GM19328 (cell line): ENCODE measurements around the gene DNAJC5.
A peak's percentile ranks its signal among the peaks of the same experiment; 100 is the strongest.
"Not testable (repeated sequence)": the region's sequence is repeated elsewhere in the genome, so short reads cannot be mapped to it uniquely, and the experiment has no call there.

ENCODE experiments used
- ATAC-seq: cut with Tn5 transposase; IDR thresholded peaks from one replicate; pipeline ENCODE4 v1.9.1; 2021; ENCODE audit warnings: mild to moderate bottlenecking, moderate library complexity; ENCODE audit not compliant: unreplicated experiment

The DNAJC5 gene

GRCh38 chr20:63894358-63895201, at the start of gene DNAJC5:
TSS of gene DNAJC5 (plus strand) at chr20:63895126. CDS start at chr20:63928346, 33,220 bp downstream.
- ATAC-seq, result peak; percentile 77

DNA sequence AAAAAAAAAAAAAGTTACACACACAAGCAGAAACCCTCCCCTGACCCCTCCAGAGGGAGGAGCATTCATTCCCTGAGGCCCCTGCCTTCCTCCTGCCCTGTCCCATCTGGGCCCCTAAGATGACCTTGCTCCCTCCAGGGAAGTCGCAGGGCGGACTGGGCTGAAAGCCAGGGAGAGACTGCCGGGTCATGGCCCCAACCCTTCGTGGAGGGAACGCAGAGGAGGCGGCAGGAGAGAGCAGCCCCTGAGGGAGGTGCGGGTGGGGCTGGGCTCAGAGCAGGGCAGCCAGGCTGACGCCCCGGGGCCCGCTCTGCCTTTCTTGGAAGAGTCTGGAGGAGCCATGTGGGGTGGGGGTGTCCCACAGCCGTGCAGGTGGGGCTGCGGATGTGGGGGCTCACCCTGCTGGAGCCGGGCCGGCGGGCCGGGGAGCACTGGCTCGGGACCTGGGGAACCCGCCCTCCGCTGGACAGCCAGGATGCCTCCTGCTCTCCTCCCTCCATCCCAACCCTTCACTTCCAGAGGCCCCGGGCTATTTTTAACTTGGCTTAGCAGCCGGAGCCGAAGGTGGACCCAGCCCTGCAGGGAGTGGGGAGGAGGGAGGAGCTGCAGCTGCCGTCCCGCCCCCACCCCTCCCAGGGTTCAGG, 48.7 kb upstream of the DNAJC5 start:
- ATAC-seq, result no peak

- ATAC-seq, result no peak
Measured at GRCh38 chr20:63846888-63847236, 48.1 kb upstream of the DNAJC5 start.

- no peak for ATAC-seq
Measured at GRCh38 chr20:63847237-63848002, 47.5 kb upstream of the DNAJC5 start.

DNA sequence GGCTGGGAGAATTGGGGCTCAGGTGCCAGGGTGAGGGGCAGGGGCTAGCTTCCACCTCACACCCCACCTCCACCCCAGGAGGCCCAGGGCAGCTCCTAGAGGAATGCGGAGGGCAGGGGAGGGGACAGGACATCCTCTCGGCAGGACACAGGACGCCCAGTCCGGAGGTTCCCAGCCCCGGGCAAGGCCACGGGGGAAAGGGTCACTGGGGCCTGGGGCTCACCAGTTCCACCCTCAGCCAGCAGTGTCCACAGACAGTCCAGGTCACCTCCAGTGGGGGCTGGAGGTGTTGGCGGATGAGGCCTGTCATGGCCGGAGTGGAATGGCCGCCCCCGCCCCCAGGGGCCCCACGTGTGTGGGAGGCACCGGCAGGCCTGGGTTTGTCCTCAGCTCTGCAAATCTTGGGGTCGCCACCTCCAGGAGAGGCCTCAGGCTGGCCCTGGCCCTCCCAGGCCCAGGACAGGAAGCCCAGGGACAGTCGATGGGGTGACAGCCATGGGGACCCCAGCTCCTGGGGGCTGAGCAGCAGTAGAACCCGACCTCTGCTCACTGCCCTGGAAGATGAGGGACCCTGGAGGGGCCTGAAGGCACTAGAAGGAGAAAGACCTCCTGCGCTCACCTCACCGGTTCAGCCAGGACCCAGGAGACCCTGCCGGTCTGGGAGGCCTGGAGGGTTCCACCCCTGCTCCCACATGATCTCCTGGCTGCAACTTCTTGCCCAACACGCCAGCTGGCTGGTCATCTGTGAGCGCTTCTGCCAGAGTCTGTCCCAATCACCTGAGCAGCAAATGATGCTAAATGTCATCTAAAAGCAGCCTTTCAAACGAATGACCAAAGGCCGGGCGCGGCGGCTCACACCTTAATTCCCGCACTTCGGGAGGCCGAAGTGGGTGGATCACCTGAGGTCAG, 46.7 kb upstream of the DNAJC5 start:
- ATAC-seq, result no peak

GRCh38 chr20:63850689-63851547, 44.0 kb upstream of the DNAJC5 start:
- ATAC-seq, result peak; percentile 55

DNA sequence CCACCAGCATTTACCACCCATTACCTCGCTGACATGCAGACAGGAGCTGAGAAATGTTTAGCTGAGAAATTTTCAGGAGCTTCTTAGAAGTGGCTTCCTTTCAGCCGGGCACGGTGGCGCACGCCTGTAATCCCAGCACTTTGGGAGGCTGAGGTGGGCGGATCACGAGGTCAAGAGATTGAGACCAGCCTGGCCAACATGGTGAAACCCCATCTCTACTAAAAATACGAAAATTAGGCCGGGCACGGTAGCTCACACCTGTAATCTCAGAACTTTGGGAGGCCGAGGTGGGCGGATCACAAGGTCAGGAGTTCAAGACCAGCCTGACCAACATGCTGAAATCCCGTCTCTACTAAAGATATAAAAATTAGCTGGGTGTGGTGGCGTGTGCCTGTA, 43.4 kb upstream of the DNAJC5 start:
- not testable (repeated sequence) for ATAC-seq

- ATAC-seq, result not testable (repeated sequence)
Measured at GRCh38 chr20:63853733-63854068, 41.2 kb upstream of the DNAJC5 start.

DNA sequence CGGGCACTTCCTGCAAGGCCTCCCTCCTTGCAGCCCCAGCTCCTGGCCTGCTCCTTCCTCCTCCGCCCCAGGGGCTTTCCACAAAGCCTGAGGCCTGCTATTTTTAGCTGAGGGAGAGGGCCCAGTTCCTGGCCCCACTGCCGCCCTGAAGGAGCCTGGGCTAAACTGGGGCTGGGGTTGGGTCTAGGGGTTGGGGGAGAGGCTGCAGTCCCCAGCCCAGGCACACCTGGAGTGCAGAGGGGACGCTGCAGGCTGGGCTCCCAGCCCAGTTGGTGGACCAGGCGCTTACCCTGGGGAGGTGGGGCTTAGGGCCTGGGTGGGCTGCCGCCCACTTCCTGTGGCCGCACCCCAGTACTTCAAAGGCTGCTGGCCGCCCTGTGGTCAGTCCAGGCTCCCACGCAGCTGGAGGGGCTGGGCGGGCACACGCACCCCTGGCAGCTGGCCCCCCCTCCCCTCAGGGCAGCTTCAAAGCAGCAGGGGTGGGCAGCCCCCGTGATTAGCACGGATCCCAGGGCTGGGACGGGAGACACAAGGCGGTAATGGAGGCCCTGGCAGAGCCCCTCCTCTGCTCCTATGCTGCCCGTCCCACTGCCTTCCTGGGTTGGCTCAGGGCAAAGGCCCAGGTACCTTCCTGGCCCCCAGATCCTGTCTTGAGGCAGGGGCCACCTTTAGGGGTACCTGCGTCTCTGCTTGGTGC, 40.7 kb upstream of the DNAJC5 start:
- ATAC-seq, result no peak

DNA sequence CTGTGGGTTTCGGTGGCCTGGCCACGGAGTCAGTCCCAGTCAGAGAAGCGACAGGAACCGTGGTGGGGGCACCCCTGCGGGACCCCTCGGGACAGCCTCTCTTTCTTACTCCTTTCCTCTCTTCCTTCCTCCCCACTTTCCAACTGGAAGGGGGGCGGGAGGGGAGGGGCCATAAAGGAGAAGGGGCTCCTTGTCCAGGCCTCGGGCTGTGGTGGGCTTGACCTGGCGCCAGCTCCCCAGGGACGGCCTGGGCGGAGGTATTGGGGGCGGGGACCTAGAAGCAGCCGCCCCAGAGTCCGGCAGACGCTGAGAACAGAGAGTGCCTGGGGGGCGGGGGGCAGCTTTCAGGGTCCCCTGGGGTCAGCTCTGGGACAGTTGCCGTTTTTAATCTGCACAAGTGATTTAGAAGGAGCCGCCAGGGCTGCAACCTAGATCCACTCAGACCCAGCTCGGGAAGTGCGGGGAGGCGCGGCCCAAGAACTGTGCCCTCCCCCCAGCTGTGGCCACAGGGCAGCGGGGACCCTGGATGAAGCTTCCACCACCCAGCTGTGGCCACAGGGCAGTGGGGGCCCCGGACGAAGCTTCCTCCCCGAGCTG, 40.1 kb upstream of the DNAJC5 start:
- no peak for ATAC-seq

- ATAC-seq, result no peak
Measured at GRCh38 chr20:63855363-63856097, 39.4 kb upstream of the DNAJC5 start.

DNA sequence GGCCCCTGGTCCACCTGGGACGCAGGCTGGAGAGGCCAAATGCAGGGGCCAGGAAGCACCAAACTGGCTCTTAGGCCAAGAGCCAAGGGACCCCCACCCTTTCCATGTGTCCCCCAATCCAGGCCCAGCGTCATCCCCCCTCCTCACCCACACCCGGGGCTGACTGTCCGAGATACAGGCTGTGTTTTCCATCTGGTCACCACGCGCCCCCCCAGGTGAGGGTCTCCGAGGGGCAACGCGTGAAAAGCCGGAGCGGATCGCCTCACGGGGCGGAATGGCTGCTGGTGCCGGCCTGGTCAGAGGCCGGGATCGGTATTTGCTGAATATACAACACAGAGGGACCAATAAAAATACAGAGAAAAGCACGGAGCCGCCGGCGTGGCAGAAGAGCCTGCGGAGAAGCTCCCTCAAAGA, 38.8 kb upstream of the DNAJC5 start:
- ATAC-seq, result no peak

- no peak for ATAC-seq
Measured at GRCh38 chr20:63857764-63858392, 37.0 kb upstream of the DNAJC5 start.

DNA sequence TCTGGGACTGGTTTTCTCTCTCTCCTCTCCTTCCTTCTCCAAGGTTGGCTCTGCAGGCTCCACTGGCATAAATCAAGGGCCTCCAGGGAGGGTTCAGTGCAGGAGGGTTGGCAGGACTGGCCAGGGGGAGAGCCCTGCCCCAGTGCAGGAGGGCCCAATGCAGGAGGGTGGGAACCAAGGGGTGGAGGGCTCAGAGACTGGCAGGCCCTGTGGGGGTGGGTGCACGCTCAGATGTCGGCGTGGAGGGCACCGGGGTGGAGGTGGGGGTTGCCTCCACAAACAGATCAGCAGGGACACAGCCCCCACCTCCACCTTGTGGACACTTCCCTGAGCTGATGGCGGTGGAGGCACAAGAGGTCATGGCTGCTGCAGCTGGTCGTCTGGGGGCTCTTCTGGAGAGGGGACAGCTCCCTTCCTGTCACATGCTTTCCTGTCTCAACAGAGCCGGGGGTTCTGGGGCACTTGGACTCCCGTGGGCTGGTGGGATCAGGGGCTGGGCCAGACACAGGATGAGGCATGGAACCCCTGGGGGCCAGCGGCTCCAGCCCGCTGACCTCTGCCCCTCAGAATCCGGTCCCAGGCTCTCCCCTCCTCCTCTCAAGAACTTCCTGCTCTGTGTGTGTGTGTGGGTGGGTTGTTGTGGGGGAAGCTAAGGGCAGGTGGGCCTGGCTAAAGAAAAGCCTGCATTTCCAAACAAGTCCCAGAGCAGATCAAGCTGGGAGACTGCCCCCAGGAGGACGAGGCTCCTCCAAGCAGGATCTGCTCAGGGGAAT, 36.3 kb upstream of the DNAJC5 start:
- no peak for ATAC-seq

GRCh38 chr20:63859166-63859699, 35.7 kb upstream of the DNAJC5 start:
- no peak for ATAC-seq

DNA sequence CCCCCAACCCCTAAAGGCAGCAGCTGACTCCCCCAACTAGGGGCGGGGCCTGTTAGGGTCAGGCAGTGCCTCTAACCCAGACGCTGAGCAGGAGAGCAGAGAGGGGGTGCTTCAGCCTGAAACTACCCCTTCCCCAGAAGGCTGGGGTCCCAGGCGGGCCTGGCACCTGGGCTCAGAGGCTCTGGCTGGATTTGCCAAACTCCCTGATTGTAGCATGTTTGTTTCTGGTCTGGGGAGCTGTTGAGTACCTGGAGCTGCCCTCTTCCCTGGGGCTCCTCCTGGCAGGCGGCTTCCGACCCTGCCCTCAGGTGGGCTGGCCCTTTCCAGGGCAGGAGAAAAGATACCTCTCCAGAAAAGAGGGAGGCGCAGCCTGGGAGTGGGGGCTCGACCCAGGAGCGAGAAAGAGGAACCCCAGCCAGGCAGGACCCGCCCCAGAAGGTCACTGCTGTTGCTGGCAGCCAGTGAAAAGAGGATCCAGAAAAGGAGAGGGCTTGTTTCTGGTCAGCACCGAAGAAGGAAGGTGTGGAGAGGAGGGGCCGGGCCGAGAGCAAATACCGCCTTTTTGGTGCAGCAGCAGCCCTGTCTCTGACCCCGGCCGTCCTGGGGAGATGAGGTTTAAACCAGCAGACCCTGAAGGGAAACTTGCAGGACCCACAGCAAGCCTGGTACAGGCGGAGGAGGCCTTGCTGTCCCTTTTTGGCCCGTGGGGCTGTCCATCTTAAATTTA, 34.4 kb upstream of the DNAJC5 start:
- ATAC-seq, result no peak
